HepG2 (cell line): Measurements from ENCODE around the gene RBM19. TPM values are rescaled to one million over a fixed set of nuclear protein-coding genes. Genes with fewer than 3 reads are reported as not detected.

Experiments used
- CHD2 ChIP-seq: IDR thresholded peaks from 2 replicates; pipeline ENCODE4 v1.6.1; 2011; ENCODE audit warnings: low read depth, low read length, improper control_type of control experiment
- KDM5A ChIP-seq: fragments of 200-600 bp; sonication (generic); IDR thresholded peaks from 2 replicates; pipeline ENCODE4 v1.7.0; 2018; ENCODE audit warnings: antibody characterized with exemption, mild to moderate bottlenecking, low read length, borderline replicate concordance
- KLF16 ChIP-seq, 2 experiments: sonication (generic) in 1 of 2; formaldehyde crosslinking in 1 of 2; IDR thresholded peaks; 2 replicates each; pipeline versions ENCODE4 v1.6.1 to v1.8.0; 2016 to 2023; ENCODE audit warnings: missing genetic modification reagents in 2 of 2, missing compliant biosample characterization in 1 of 2
- MTF1 ChIP-seq: sonication (generic); formaldehyde crosslinking; IDR thresholded peaks from 2 replicates; pipeline ENCODE4 v1.5.0; 2020; ENCODE audit warnings: missing genetic modification reagents
- SIX4 ChIP-seq: sonication (generic); formaldehyde crosslinking; IDR thresholded peaks from 2 replicates; pipeline ENCODE4 v1.4.0; 2020; ENCODE audit warnings: missing genetic modification reagents
- SNAI1 ChIP-seq: sonication (generic); formaldehyde crosslinking; IDR thresholded peaks from 2 replicates; pipeline ENCODE4 v1.5.0; 2020; ENCODE audit warnings: mild to moderate bottlenecking, missing genetic modification reagents, borderline replicate concordance
- STAG1 ChIP-seq: sonication (generic); formaldehyde crosslinking; IDR thresholded peaks from 2 replicates; pipeline ENCODE4 v1.4.0; 2020; ENCODE audit warnings: missing genetic modification reagents
- TEAD3 ChIP-seq: optimal IDR thresholded peaks from 2 replicates; pipeline ENCODE3; 2016; ENCODE audit warnings: borderline replicate concordance
- TP53 ChIP-seq: sonication (generic); formaldehyde crosslinking; conservative IDR thresholded peaks from 2 replicates; pipeline ENCODE4 v1.4.0; 2020; ENCODE audit warnings: missing genetic modification reagents
- ZFY ChIP-seq: sonication (generic); formaldehyde crosslinking; IDR thresholded peaks from 2 replicates; pipeline ENCODE4 v1.4.0; 2020; ENCODE audit warnings: missing genetic modification reagents
- ZNF543 ChIP-seq: sonication (generic); formaldehyde crosslinking; IDR thresholded peaks from 2 replicates; pipeline ENCODE4 v1.4.0; 2020; ENCODE audit warnings: mild to moderate bottlenecking, missing genetic modification reagents
- ZNF572 ChIP-seq: sonication (generic); formaldehyde crosslinking; IDR thresholded peaks from 2 replicates; pipeline ENCODE4 v1.5.1; 2020; ENCODE audit warnings: mild to moderate bottlenecking, missing genetic modification reagents
- polyA plus RNA-seq, 8 experiments: library from polyadenylated mRNA; depleted of rRNA in 3 of 8; stranded (reverse) in 7 of 8; unstranded in 1 of 8; fragments of >200 nt; fragmentation: Illumina TruSeq in 4 of 8; extraction: Trizol in 4 of 8; gene quantifications; 2 replicates each; pipeline versions ENCODE4 v1.2.1 to v1.2.3, GENCODE V29; 2011 to 2016; ENCODE audit warnings: low read depth in 4 of 8, missing spikeins in 1 of 8, mixed read lengths in 1 of 8; ENCODE audit not compliant: insufficient read depth in 1 of 8
- total RNA-seq, 5 experiments: library from RNA; depleted of rRNA; stranded (reverse); fragments of >200 nt; fragmentation: Illumina TruSeq; extraction: Trizol; gene quantifications; 2 replicates each; pipeline ENCODE4 v1.2.3, GENCODE V29; 2016; ENCODE audit warnings: low read depth in 1 of 5
- TF ChIP-seq, protein P1 (sequence below): sonication (generic); formaldehyde crosslinking; IDR thresholded peaks from 2 replicates; pipeline ENCODE4 v1.4.0; 2020; ENCODE audit warnings: missing genetic modification reagents
- TF ChIP-seq, protein P2 (sequence below): sonication (generic); formaldehyde crosslinking; IDR thresholded peaks from 2 replicates; pipeline ENCODE4 v1.4.0; 2020; ENCODE audit warnings: missing genetic modification reagents, low read depth, mild to moderate bottlenecking, borderline replicate concordance
- TF ChIP-seq, protein P3 (sequence below): sonication (generic); formaldehyde crosslinking; IDR thresholded peaks from 2 replicates; pipeline ENCODE4 v1.4.0; 2020; ENCODE audit warnings: missing genetic modification reagents
- TF ChIP-seq, protein P4 (sequence below): sonication (generic); formaldehyde crosslinking; IDR thresholded peaks from 2 replicates; pipeline ENCODE4 v1.5.1; 2020; ENCODE audit warnings: mild to moderate bottlenecking, missing genetic modification reagents, borderline replicate concordance
- TF ChIP-seq, protein P5 (sequence below): sonication (generic); formaldehyde crosslinking; IDR thresholded peaks from 2 replicates; pipeline ENCODE4 v1.5.0; 2020; ENCODE audit warnings: missing genetic modification reagents, mild to moderate bottlenecking, borderline replicate concordance

The RBM19 gene
- total and polyA plus RNA-seq, 2 of the 13 experiments (the other 11 are each of a cell fraction or from before 2014, with no cell fraction given), result 19.3 to 32.2 TPM

DNA sequence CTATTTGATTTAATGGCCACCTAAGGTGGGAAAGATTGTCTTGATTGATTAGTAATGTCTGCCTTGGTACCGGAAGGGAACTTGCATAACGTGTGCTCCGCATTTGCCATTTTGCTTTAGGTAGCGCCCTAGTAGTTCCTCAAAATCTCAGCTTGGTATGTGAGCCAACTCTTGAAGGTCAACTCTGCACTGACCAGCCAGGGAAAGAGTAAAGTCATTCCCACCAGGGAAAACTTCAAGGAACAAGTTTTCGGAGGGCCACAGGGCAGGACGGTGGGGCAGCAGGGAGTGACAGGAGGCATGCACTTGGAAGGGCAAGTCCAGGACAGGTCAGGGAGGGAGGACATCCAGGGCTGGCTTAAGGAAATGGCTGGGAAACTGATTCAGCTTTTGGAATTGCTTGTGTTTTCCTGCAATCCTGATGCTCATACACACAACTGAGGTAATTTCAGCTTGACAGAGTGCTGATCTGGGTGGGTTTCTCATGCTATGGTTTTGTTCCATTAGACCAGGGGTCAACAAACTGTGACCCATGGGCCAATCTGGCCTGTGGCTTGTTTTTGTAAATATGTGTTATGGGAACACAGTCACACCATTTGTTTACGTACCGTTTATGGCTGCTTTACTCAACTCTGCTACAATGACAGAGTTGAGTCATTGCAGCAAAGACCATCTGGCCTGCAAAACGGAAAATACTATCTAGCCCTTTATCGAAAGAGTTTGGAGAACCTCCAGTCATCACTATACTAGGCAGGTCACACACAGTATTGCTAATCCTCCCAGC, 184.5 kb downstream of the RBM19 start (continued):
- TF ChIP-seq STAG1 (CRISPR knock-in tag), result no peak
- TF ChIP-seq, protein P1, sequence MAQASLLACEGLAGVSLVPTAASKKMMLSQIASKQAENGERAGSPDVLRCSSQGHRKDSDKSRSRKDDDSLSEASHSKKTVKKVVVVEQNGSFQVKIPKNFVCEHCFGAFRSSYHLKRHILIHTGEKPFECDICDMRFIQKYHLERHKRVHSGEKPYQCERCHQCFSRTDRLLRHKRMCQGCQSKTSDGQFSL, result no peak
- no peak for TF ChIP-seq SNAI1
- no peak for TF ChIP-seq ZNF543 (CRISPR knock-in tag)
- TF ChIP-seq, protein P2, sequence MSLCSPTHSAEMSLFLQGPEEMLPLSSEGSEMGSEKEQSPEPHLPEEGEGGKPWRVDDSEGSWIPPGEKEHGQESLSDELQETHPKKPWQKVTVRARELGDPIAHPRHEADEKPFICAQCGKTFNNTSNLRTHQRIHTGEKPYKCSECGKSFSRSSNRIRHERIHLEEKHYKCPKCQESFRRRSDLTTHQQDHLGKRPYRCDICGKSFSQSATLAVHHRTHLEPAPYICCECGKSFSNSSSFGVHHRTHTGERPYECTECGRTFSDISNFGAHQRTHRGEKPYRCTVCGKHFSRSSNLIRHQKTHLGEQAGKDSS (CRISPR knock-in tag), result 0 out of 2 replicates have a peak, but pooled peaks have one; percentile 31
- TF ChIP-seq, protein P3, sequence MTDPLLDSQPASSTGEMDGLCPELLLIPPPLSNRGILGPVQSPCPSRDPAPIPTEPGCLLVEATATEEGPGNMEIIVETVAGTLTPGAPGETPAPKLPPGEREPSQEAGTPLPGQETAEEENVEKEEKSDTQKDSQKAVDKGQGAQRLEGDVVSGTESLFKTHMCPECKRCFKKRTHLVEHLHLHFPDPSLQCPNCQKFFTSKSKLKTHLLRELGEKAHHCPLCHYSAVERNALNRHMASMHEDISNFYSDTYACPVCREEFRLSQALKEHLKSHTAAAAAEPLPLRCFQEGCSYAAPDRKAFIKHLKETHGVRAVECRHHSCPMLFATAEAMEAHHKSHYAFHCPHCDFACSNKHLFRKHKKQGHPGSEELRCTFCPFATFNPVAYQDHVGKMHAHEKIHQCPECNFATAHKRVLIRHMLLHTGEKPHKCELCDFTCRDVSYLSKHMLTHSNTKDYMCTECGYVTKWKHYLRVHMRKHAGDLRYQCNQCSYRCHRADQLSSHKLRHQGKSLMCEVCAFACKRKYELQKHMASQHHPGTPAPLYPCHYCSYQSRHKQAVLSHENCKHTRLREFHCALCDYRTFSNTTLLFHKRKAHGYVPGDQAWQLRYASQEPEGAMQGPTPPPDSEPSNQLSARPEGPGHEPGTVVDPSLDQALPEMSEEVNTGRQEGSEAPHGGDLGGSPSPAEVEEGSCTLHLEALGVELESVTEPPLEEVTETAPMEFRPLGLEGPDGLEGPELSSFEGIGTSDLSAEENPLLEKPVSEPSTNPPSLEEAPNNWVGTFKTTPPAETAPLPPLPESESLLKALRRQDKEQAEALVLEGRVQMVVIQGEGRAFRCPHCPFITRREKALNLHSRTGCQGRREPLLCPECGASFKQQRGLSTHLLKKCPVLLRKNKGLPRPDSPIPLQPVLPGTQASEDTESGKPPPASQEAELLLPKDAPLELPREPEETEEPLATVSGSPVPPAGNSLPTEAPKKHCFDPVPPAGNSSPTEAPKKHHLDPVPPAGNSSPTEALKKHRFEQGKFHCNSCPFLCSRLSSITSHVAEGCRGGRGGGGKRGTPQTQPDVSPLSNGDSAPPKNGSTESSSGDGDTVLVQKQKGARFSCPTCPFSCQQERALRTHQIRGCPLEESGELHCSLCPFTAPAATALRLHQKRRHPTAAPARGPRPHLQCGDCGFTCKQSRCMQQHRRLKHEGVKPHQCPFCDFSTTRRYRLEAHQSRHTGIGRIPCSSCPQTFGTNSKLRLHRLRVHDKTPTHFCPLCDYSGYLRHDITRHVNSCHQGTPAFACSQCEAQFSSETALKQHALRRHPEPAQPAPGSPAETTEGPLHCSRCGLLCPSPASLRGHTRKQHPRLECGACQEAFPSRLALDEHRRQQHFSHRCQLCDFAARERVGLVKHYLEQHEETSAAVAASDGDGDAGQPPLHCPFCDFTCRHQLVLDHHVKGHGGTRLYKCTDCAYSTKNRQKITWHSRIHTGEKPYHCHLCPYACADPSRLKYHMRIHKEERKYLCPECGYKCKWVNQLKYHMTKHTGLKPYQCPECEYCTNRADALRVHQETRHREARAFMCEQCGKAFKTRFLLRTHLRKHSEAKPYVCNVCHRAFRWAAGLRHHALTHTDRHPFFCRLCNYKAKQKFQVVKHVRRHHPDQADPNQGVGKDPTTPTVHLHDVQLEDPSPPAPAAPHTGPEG (CRISPR knock-in tag), result no peak
- no peak for TF ChIP-seq KDM5A
- TF ChIP-seq KLF16 (CRISPR knock-in tag; IDR thresholded peaks at IDR 0.05), result no peak
- no peak for TF ChIP-seq CHD2
- TF ChIP-seq TP53 (CRISPR knock-in tag), result no peak
- peak; percentile 29 for TF ChIP-seq TEAD3 (CRISPR knock-in tag)
- TF ChIP-seq MTF1 (CRISPR knock-in tag), result no peak
- TF ChIP-seq ZFY (CRISPR knock-in tag), result no peak
- no peak for TF ChIP-seq SIX4
- TF ChIP-seq, protein P4, sequence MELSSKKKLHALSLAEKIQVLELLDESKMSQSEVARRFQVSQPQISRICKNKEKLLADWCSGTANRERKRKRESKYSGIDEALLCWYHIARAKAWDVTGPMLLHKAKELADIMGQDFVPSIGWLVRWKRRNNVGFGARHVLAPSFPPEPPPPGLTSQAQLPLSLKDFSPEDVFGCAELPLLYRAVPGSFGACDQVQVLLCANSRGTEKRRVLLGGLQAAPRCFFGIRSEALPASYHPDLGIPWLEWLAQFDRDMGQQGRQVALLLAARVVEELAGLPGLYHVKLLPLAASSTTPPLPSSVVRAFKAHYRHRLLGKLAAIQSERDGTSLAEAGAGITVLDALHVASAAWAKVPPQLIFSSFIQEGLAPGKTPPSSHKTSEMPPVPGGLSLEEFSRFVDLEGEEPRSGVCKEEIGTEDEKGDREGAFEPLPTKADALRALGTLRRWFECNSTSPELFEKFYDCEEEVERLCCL (CRISPR knock-in tag), result no peak
- TF ChIP-seq, protein P5, sequence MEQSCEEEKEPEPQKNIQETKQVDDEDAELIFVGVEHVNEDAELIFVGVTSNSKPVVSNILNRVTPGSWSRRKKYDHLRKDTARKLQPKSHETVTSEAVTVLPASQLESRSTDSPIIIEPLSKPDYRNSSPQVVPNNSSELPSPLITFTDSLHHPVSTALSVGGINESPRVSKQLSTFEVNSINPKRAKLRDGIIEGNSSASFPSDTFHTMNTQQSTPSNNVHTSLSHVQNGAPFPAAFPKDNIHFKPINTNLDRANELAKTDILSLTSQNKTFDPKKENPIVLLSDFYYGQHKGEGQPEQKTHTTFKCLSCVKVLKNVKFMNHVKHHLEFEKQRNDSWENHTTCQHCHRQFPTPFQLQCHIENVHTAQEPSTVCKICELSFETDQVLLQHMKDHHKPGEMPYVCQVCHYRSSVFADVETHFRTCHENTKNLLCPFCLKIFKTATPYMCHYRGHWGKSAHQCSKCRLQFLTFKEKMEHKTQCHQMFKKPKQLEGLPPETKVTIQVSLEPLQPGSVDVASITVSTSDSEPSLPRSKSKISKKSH, result no peak
- TF ChIP-seq ZNF572 (CRISPR knock-in tag), result no peak
